Measurements from ENCODE around the gene CR1L.
"Not testable (repeated sequence)": the region's sequence is repeated elsewhere in the genome, so short reads cannot be mapped to it uniquely, and the experiment has no call there.

CR1L gene

DNA sequence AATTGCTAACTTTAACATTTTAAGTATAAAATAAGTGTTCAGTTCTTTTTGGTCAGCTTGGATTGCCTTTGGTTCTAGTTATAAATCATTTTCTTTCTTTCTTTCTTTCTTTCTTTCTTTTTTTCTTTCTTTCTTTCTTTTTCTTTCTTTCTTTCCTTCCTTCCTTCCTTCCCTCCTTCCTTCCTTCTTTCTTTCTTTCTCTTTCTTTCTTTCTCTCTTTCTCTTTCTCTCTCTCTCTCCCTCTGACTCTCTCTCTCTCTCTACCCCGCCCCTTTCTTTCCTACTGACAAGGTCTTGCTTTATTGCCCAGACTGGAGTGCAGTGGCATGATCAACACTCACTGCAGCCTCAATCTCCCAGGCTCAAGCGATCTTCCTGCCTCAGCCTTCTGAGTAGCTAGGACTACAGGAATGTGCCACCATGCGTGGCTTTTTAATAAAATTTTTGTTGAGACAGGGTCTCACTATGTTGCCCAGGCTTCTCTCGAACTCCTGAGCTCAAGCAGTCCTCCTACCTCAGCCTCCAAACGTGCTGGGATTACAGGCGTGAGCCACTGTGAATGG, 38.0 kb downstream of the CR1L start:
- not testable (repeated sequence) for DNase-seq (ENCODE audit: low spot score)

GRCh38 chr1:207690551-207690950, 45.6 kb downstream of the CR1L start:
- not testable (repeated sequence) for DNase-seq (ENCODE audit: low spot score)

GRCh38 chr1:207691010-207691409, 46.1 kb downstream of the CR1L start:
- no peak for DNase-seq (ENCODE audit: low spot score)

DNA sequence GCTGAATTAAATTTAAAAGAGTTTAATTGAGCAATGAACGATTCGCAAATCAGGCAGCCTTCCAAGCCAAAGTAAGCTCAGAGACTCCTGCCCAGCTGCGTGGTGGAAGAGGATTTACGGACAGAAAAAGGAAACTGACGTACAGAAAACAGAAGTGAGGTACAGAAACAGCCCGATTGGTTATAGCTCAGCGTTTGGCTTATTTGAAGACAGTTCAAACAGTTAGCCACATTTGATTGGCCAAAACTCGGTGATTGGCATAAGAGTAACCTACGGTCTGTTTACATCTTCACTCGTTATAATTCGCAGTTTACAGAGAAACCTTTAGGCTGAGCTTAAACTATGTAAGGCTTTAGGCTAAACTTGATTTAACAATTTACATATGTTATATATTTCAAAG, 46.9 kb downstream of the CR1L start:
- no peak for DNase-seq (ENCODE audit: low spot score)

DNA sequence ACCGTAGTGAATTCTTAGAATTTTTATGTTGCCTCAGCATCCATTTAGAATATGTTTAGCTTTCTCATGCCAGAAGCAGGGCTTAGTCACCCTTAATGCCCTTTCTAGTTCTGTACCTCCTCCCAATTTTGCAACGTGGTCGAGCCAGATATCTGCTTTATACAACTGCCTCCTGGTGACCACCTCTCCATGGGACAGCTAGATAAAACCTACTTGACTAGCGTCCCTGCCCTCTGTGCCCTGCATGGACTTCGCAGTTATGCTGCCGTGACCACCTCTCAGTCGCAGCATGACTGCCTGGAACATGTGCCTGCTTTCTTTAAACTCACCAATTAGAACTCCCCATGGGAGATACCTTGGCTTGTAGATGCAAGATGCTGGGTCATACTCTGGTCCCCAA, 47.4 kb downstream of the CR1L start:
- not testable (repeated sequence) for DNase-seq (ENCODE audit: low spot score)

DNA sequence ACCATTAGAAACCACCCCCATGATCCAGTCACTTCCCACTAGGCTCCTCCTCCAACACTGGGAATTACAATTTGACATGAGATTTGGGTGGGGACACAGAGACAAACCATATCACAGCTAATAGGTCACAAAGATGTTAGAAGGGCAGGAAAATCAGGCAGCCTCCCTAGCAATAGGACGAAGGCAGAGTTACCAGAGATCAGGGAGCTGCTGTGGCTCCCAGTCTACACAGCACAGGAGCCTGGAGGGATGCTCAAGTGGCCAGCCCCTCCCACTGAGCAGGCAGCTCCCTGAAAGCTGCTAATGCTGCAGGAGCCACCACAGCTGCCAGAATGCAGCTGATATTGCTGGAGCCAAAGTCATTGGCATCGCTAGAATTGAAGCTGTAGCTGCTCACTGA, 51.0 kb downstream of the CR1L start:
- no peak for DNase-seq (ENCODE audit: low spot score)

DNA sequence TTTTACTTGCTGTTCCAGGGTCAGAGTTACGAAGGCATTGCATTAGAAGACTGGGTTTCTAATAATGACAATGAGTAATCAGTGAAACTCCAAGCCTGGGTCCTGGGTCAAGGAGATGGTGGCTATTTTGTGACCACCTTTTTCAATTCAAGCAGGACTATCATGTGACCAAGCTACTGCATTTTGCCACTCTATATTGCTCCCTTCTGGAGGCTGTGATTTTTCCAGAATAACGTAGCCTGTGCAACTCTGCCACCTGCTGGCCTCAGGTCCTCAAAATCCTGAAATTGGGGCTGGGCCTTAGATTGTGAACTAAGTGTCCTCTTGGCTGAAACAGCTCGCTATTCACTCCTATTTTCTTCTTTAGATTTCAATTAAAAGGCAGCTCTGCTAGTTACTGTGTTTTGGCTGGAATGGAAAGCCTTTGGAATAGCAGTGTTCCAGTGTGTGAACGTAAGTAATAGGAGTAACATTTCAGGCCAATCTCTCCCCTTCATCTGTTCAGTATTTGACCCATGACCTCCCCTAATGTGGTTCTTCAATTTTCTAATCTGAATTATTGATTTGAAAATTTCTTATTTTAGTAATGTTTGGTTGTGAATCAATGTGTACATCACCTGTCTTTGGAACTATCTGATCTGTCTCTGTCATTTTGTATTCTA, 54.0 kb downstream of the CR1L start:
- DNase-seq (ENCODE audit: low spot score), result peak; percentile 70

- DNase-seq (ENCODE audit: low spot score), result no peak
These were observed 57.4 kb downstream of the CR1L start for GRCh38 chr1:207702317-207702716.

DNA sequence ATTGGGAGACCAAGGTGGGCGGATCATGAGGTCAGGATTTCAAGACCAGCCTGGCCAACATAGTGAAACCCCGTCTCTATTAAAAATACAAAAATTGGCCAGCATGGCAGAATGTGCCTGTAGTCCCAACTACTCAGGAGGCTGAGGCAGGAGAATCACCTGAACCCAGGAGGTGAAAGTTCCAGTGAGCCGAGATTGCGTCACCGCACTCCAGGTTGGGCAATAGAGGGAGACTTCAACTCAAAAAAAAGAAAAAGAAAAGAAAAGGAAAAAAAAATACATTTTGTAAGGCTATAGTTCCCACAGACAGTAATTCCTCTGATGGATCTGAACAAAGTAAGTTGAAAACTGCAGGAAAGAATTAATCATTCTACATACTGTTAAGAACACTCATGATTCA, 58.8 kb downstream of the CR1L start:
- DNase-seq (ENCODE audit: low spot score), result no peak

- not testable (repeated sequence) for DNase-seq (ENCODE audit: low spot score)
These were observed 63.1 kb downstream of the CR1L start for GRCh38 chr1:207708004-207708403.

DNA sequence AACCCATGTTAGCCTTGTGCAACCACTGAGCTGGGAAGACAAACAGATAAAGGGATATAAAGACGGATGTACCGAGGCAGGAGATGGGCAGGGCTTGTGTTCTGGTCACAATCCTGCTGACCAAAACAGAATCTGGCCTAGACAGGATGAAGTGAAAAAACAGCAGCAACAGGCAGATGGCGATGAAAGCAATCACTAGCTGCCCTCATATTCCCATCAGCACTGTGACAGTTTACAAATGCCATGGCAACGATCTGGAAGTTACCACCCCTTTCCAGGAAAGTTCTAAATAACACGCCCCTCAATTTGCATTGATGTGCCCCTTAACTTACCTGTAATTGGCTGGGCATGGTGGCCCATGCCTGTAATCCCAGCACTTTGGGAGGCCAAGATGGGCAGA, 66.4 kb downstream of the CR1L start:
- DNase-seq (ENCODE audit: low spot score), result no peak

GRCh38 chr1:207712701-207713100, 67.8 kb downstream of the CR1L start:
- DNase-seq (ENCODE audit: low spot score), result not testable (repeated sequence)

DNA sequence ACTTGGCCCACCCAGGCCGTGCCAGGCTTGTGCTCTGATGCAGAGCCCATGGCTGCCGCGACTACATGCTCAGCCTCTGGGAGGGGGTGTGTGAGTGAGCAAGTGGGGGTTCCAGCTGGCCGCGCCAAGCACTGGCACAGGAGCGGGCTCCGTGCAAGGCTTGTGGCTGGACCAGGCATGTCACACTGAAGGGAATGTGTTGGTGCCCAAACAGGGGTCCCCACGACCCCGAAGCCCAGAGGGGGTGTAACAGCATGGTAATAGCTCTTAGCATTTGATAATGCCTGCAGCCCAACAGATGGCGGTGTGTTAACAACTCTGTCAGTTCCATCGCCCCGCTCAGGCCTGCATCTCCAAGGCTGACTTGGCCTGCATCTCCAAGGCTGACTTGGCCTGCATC, 68.6 kb downstream of the CR1L start:
- DNase-seq (ENCODE audit: low spot score), result no peak

- no peak for DNase-seq (ENCODE audit: low spot score)
These were observed 74.3 kb downstream of the CR1L start for GRCh38 chr1:207719234-207719633.

- DNase-seq (ENCODE audit: low spot score), result not testable (repeated sequence)
These were observed 83.4 kb downstream of the CR1L start for GRCh38 chr1:207728200-207728858.

DNA sequence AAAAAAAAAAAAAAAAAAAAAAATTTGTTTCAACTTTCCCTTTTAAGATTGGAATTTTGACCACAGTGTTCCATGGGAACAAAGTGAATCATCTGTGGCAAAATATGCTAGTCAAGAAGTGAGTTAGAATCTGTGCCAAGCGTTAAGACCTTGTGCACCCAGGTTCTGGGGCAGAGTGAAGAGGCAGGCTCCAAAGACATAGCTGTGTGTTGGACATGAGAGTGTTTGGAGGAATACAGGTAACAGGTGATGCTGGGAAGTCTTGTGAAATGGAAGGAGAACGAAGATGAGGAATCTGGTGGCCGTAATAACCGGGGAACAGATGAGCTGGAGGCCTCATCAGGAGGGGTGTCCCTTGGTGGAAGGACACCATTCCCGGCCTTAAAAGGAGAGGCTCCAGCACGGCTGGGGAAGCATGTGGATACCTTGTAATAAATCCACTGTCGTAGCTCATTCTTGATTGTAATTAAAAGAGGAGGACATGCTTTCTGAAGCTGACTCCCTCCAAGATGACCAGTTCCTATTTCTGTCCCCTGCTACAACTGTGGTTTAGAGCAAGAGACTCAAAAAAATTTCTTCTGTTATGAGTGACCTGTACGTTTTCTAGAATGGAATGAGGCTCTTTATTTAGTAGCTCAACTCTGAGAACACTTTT, 92.7 kb downstream of the CR1L start:
- not testable (repeated sequence) for DNase-seq (ENCODE audit: low spot score)

GRCh38 chr1:207738158-207738659, 93.3 kb downstream of the CR1L start:
- DNase-seq (ENCODE audit: low spot score), result not testable (repeated sequence)

DNA sequence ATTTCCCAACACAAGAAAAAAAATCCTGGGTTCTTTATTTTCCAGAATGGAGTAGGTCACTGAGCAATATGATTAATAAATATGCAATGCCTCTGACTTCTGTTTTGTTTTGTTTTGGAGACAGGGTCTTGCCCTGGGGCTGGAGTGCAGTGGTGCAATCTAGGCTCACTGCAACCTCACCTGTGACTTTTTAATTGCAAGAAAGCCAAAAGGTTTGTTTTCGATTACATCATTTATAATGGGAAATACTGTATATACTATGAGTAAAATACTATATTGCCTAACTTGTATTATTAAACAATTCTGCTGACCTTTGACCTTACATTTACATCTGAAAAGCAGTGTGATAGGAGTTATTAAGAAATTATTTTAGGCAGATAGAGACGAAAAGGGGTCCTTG, 95.3 kb downstream of the CR1L start:
- DNase-seq (ENCODE audit: low spot score), result no peak

DNA sequence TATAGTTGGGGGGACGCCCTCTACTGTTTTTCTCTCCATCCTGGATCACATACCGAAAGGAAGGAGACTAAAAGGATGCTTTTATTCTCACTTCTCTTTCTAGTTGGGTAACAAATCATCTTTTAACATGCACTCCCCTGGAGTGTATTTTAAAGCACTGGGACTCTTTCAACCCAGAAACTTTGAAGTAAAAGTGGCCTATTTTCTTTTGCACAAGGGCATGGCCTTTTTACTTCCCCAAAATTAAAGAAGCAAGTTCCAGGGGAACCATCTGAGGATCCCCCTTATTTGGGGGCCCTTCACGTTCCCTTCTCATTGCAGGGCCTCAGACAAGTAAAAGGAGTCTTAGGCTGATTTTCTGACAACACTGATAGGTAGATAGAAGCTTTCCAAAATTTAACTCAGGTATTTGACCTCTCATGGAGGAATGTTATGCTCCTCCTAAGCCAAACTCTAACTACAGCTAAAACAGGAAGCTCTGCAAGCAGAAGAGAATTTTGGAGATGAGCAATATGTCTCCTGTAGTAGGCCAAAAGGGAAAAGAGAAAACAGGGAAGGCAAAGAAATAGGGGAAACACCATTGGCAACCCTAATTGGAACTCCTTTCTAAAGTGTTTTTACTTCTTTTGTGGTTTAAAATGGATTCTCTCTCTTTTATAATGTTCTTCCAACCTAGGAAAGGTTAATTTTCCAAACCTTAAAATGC, 98.1 kb downstream of the CR1L start:
- no peak for DNase-seq (ENCODE audit: low spot score)

DNA sequence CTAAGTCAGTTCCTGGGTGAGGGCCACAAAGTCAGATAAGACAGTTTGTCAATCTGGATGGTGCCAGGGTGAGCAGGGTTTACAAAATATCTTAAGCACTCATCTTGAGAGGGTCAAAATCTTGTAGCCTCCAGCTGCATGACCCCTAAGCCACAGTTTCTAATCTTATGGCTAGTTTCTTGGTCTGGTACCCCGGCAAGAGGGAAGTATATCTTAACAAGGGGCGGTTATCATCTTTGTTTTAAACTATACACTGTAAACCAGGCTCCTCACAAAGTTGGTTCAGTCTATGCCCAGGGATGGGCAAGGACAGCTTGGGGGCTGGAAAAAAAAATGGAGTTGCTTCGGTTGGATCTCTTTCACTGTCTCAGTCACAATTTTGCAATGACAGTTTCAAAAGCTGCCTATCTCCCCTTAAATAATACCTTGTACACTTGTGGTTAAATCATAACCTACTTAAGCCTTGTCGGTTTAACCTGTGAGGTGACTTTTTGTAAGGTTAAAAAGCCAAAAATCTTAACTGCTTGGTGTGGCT, 99.1 kb downstream of the CR1L start:
- no peak for DNase-seq (ENCODE audit: low spot score)

GRCh38 chr1:207745285-207745684, 100.4 kb downstream of the CR1L start:
- no peak for DNase-seq (ENCODE audit: low spot score)

Measured in globus pallidus (tissue), 1 donor.